Measurements from ENCODE around the gene NPAS3. TPM values are rescaled to one million over a fixed set of nuclear protein-coding genes. Genes with fewer than 3 reads are reported as not detected.

The NPAS3 gene
- total and polyA plus RNA-seq, 5 donors from 2014 or later = not detected

- H3K27me3 Mint-ChIP-seq = peaks cover 4% of the 10 kb centered on the region
- ATAC-seq (ENCODE audit: low read depth in 2 of 2) = no peak
Measured at GRCh38 chr14:33480887-33481184, 542.2 kb downstream of the NPAS3 start.

GRCh38 chr14:33483110-33483509, 544.4 kb downstream of the NPAS3 start:
- H3K27ac Mint-ChIP-seq = no peak overlapping the region
- Histone ChIP-seq H3K27ac (ENCODE audit: insufficient read depth, low read length, poor library complexity, severe bottlenecking) (no peak overlapping the region), H3K36me3 (ENCODE audit: control insufficient read depth, insufficient read depth, low read length) (no peaks in the 10 kb centered on the region), H3K4me3 (ENCODE audit: low read depth, low read length) (no peak overlapping the region), H3K4me1 (ENCODE audit: control insufficient read depth, insufficient read depth, low read length, poor library complexity, severe bottlenecking) (no peaks in the 10 kb centered on the region), H3K27me3 (ENCODE audit: control insufficient read depth, insufficient read depth, low read length) (no peaks in the 10 kb centered on the region), H3K9me3 (ENCODE audit: control insufficient read depth in 2 of 2, low read length in 2 of 2) (no peaks in the 10 kb centered on the region)
- H3K9me3 Mint-ChIP-seq = peaks cover 0 to 7% (median 1%) of the 10 kb centered on the region in 7 donors
- H3K27me3 Mint-ChIP-seq = peaks cover 4% of the 10 kb centered on the region
- no peak for DNase-seq
- no peak for ATAC-seq (ENCODE audit: low read depth in 2 of 2)
- H3K4me3 Mint-ChIP-seq = no peak overlapping the region
- H3K4me1 Mint-ChIP-seq = no peaks in the 10 kb centered on the region
- no peaks in the 10 kb centered on the region for H3K36me3 Mint-ChIP-seq

More at GRCh38 chr14:33480887-33481184, 542.2 kb downstream of the NPAS3 start:
- Histone ChIP-seq H3K9me3 (ENCODE audit: control insufficient read depth in 2 of 2, low read length in 2 of 2) (no peaks in the 10 kb centered on the region), H3K36me3 (ENCODE audit: control insufficient read depth, insufficient read depth, low read length) (no peaks in the 10 kb centered on the region), H3K4me1 (ENCODE audit: control insufficient read depth, insufficient read depth, low read length, poor library complexity, severe bottlenecking) (no peaks in the 10 kb centered on the region), H3K4me3 (ENCODE audit: low read depth, low read length) (no peak overlapping the region), H3K27me3 (ENCODE audit: control insufficient read depth, insufficient read depth, low read length) (no peaks in the 10 kb centered on the region), H3K27ac (ENCODE audit: insufficient read depth, low read length, poor library complexity, severe bottlenecking) (no peak overlapping the region)
- H3K9me3 Mint-ChIP-seq = peaks cover 0 to 4% (median 1%) of the 10 kb centered on the region in 7 donors
- H3K27ac Mint-ChIP-seq = no peak overlapping the region
- no peaks in the 10 kb centered on the region for H3K36me3 Mint-ChIP-seq
- H3K4me3 Mint-ChIP-seq = no peak overlapping the region
- H3K4me1 Mint-ChIP-seq = no peaks in the 10 kb centered on the region
- no peak for DNase-seq

GRCh38 chr14:33483541-33483940, 544.9 kb downstream of the NPAS3 start:
- Mint-ChIP-seq H3K4me3 (no peak overlapping the region), H3K9me3 (peaks cover 0 to 7% (median 1%) of the 10 kb centered on the region in 7 donors), H3K4me1 (no peaks in the 10 kb centered on the region), H3K27ac (no peak overlapping the region), H3K36me3 (no peaks in the 10 kb centered on the region), H3K27me3 (peaks cover 4% of the 10 kb centered on the region)
- no peak overlapping the region for H3K4me3 ChIP-seq (ENCODE audit: low read depth, low read length)
- DNase-seq (no peak), ATAC-seq (ENCODE audit: low read depth in 2 of 2) (no peak)
- H3K9me3 ChIP-seq (ENCODE audit: control insufficient read depth in 2 of 2, low read length in 2 of 2) = no peaks in the 10 kb centered on the region
- no peaks in the 10 kb centered on the region for H3K4me1 ChIP-seq (ENCODE audit: control insufficient read depth, insufficient read depth, low read length, poor library complexity, severe bottlenecking)
- no peaks in the 10 kb centered on the region for H3K27me3 ChIP-seq (ENCODE audit: control insufficient read depth, insufficient read depth, low read length)
- no peaks in the 10 kb centered on the region for H3K36me3 ChIP-seq (ENCODE audit: control insufficient read depth, insufficient read depth, low read length)
- no peak overlapping the region for H3K27ac ChIP-seq (ENCODE audit: insufficient read depth, low read length, poor library complexity, severe bottlenecking)

- H3K4me3 ChIP-seq (ENCODE audit: low read depth, low read length) = no peak overlapping the region
- no peak overlapping the region for H3K4me3 Mint-ChIP-seq
- DNase-seq (peak in 1 of 3 donors; percentile 7), ATAC-seq (ENCODE audit: low read depth in 2 of 2) (no peak)
- H3K36me3 ChIP-seq (ENCODE audit: control insufficient read depth, insufficient read depth, low read length) = no peaks in the 10 kb centered on the region
- H3K9me3 ChIP-seq (ENCODE audit: control insufficient read depth in 2 of 2, low read length in 2 of 2) = no peaks in the 10 kb centered on the region
- no peaks in the 10 kb centered on the region for H3K4me1 ChIP-seq (ENCODE audit: control insufficient read depth, insufficient read depth, low read length, poor library complexity, severe bottlenecking)
- H3K36me3 Mint-ChIP-seq = no peaks in the 10 kb centered on the region
- no peaks in the 10 kb centered on the region for H3K4me1 Mint-ChIP-seq
- H3K9me3 Mint-ChIP-seq = peaks cover 0 to 7% (median 1%) of the 10 kb centered on the region in 7 donors
- peaks cover 4% of the 10 kb centered on the region for H3K27me3 Mint-ChIP-seq
- no peak overlapping the region for H3K27ac Mint-ChIP-seq
- H3K27me3 ChIP-seq (ENCODE audit: control insufficient read depth, insufficient read depth, low read length) = no peaks in the 10 kb centered on the region
- H3K27ac ChIP-seq (ENCODE audit: insufficient read depth, low read length, poor library complexity, severe bottlenecking) = no peak overlapping the region
Measured at GRCh38 chr14:33484264-33484663, 545.6 kb downstream of the NPAS3 start.

- Histone ChIP-seq H3K9me3 (ENCODE audit: control insufficient read depth in 2 of 2, low read length in 2 of 2) (no peaks in the 10 kb centered on the region), H3K4me1 (ENCODE audit: control insufficient read depth, insufficient read depth, low read length, poor library complexity, severe bottlenecking) (no peaks in the 10 kb centered on the region), H3K36me3 (ENCODE audit: control insufficient read depth, insufficient read depth, low read length) (no peaks in the 10 kb centered on the region), H3K4me3 (ENCODE audit: low read depth, low read length) (no peak overlapping the region), H3K27me3 (ENCODE audit: control insufficient read depth, insufficient read depth, low read length) (no peaks in the 10 kb centered on the region), H3K27ac (ENCODE audit: insufficient read depth, low read length, poor library complexity, severe bottlenecking) (no peak overlapping the region)
- H3K4me3 Mint-ChIP-seq = no peak overlapping the region
- ATAC-seq (ENCODE audit: low read depth in 2 of 2) (no peak), DNase-seq (no peak)
- H3K27me3 Mint-ChIP-seq = peaks cover 4% of the 10 kb centered on the region
- peaks cover 0 to 5% (median 1%) of the 10 kb centered on the region in 7 donors for H3K9me3 Mint-ChIP-seq
- H3K36me3 Mint-ChIP-seq = no peaks in the 10 kb centered on the region
- no peaks in the 10 kb centered on the region for H3K4me1 Mint-ChIP-seq
- H3K27ac Mint-ChIP-seq = no peak overlapping the region
Measured at GRCh38 chr14:33486332-33486890, 547.7 kb downstream of the NPAS3 start.

- no peak for DNase-seq
- Mint-ChIP-seq H3K27me3 (peaks cover 4% of the 10 kb centered on the region), H3K9me3 (peaks cover 0 to 5% (median 1%) of the 10 kb centered on the region in 7 donors), H3K4me3 (no peak overlapping the region), H3K36me3 (no peaks in the 10 kb centered on the region), H3K4me1 (no peaks in the 10 kb centered on the region), H3K27ac (no peak overlapping the region)
- no peaks in the 10 kb centered on the region for H3K27me3 ChIP-seq (ENCODE audit: control insufficient read depth, insufficient read depth, low read length)
- no peaks in the 10 kb centered on the region for H3K9me3 ChIP-seq (ENCODE audit: control insufficient read depth in 2 of 2, low read length in 2 of 2)
- H3K27ac ChIP-seq (ENCODE audit: insufficient read depth, low read length, poor library complexity, severe bottlenecking) = no peak overlapping the region
- no peaks in the 10 kb centered on the region for H3K36me3 ChIP-seq (ENCODE audit: control insufficient read depth, insufficient read depth, low read length)
- no peak overlapping the region for H3K4me3 ChIP-seq (ENCODE audit: low read depth, low read length)
- no peak for ATAC-seq (ENCODE audit: low read depth in 2 of 2)
- no peaks in the 10 kb centered on the region for H3K4me1 ChIP-seq (ENCODE audit: control insufficient read depth, insufficient read depth, low read length, poor library complexity, severe bottlenecking)
Measured at GRCh38 chr14:33488582-33488981, 549.9 kb downstream of the NPAS3 start.

GRCh38 chr14:33490555-33490954, 551.9 kb downstream of the NPAS3 start:
- Histone ChIP-seq H3K27ac (ENCODE audit: insufficient read depth, low read length, poor library complexity, severe bottlenecking) (no peak overlapping the region), H3K9me3 (ENCODE audit: control insufficient read depth in 2 of 2, low read length in 2 of 2) (peaks cover 0 to 2% of the 10 kb centered on the region in 2 experiments), H3K4me3 (ENCODE audit: low read depth, low read length) (no peak overlapping the region), H3K36me3 (ENCODE audit: control insufficient read depth, insufficient read depth, low read length) (no peaks in the 10 kb centered on the region), H3K4me1 (ENCODE audit: control insufficient read depth, insufficient read depth, low read length, poor library complexity, severe bottlenecking) (no peaks in the 10 kb centered on the region), H3K27me3 (ENCODE audit: control insufficient read depth, insufficient read depth, low read length) (no peaks in the 10 kb centered on the region)
- Mint-ChIP-seq H3K36me3 (no peaks in the 10 kb centered on the region), H3K27me3 (no peaks in the 10 kb centered on the region), H3K4me3 (no peak overlapping the region), H3K4me1 (no peaks in the 10 kb centered on the region), H3K9me3 (peaks cover 0 to 9% (median 2%) of the 10 kb centered on the region in 7 donors), H3K27ac (no peak overlapping the region)
- DNase-seq (no peak), ATAC-seq (ENCODE audit: low read depth in 2 of 2) (no peak)

GRCh38 chr14:33491112-33491511, 552.4 kb downstream of the NPAS3 start:
- DNase-seq = no peak
- Histone ChIP-seq H3K4me3 (ENCODE audit: low read depth, low read length) (no peak overlapping the region), H3K9me3 (ENCODE audit: control insufficient read depth in 2 of 2, low read length in 2 of 2) (peaks cover 0 to 2% of the 10 kb centered on the region in 2 experiments), H3K27ac (ENCODE audit: insufficient read depth, low read length, poor library complexity, severe bottlenecking) (no peak overlapping the region), H3K27me3 (ENCODE audit: control insufficient read depth, insufficient read depth, low read length) (no peaks in the 10 kb centered on the region), H3K4me1 (ENCODE audit: control insufficient read depth, insufficient read depth, low read length, poor library complexity, severe bottlenecking) (no peaks in the 10 kb centered on the region), H3K36me3 (ENCODE audit: control insufficient read depth, insufficient read depth, low read length) (no peaks in the 10 kb centered on the region)
- H3K9me3 Mint-ChIP-seq = peaks cover 0 to 9% (median 5%) of the 10 kb centered on the region in 7 donors
- no peak overlapping the region for H3K27ac Mint-ChIP-seq
- H3K27me3 Mint-ChIP-seq = no peaks in the 10 kb centered on the region
- ATAC-seq (ENCODE audit: low read depth in 2 of 2) = no peak
- no peaks in the 10 kb centered on the region for H3K36me3 Mint-ChIP-seq
- no peaks in the 10 kb centered on the region for H3K4me1 Mint-ChIP-seq
- no peak overlapping the region for H3K4me3 Mint-ChIP-seq

Data from CD4-positive, CD25-positive, alpha-beta regulatory T cell (primary cell).